Ectodermal cell (in vitro differentiated cells): ENCODE results near the gene ZNF778.
"Not testable (repeated sequence)": the region's sequence is repeated elsewhere in the genome, so short reads cannot be mapped to it uniquely, and the experiment has no call there.

Source experiments
- H3K27ac ChIP-seq: 2 replicates; pipeline ENCODE4 v1.7.0; 2013; ENCODE audit warnings: mild to moderate bottlenecking, low read depth, low read length; ENCODE audit not compliant: insufficient read depth, poor library complexity, severe bottlenecking
- H3K27me3 ChIP-seq: 2 replicates; pipeline ENCODE4 v1.7.0; 2013; ENCODE audit warnings: mild to moderate bottlenecking, low read length; ENCODE audit not compliant: insufficient read depth, control insufficient read depth, poor library complexity, severe bottlenecking
- H3K36me3 ChIP-seq: one replicate; pipeline ENCODE4 v1.7.0; 2013; ENCODE audit warnings: low read length; ENCODE audit not compliant: control insufficient read depth, insufficient read depth
- H3K4me1 ChIP-seq: one replicate; pipeline ENCODE4 v1.7.0; 2013; ENCODE audit warnings: low read length; ENCODE audit not compliant: control insufficient read depth, insufficient read depth
- H3K4me3 ChIP-seq: 2 replicates; pipeline ENCODE4 v1.7.0; 2013; ENCODE audit warnings: low read depth, low read length, control low read depth; ENCODE audit not compliant: insufficient read depth
- H3K9me3 ChIP-seq: 2 replicates; pipeline ENCODE4 v1.7.0; 2013; ENCODE audit warnings: mild to moderate bottlenecking, low read length, moderate library complexity; ENCODE audit not compliant: control insufficient read depth
- WGBS, 2 experiments: methylation state at CpG; one replicate each; pipeline ENCODE4 v1.1.7; 2013; ENCODE audit warnings: missing lambda C conversion rate in 2 of 2; 5-methylcytosine and 5-hydroxymethylcytosine counted together

The ZNF778 gene

GRCh38 chr16:89222931-89223330 is 5.4 kb downstream of the ZNF778 start:
- 96% methylated on average over 21 of the region's 21 CpGs for WGBS, 2 experiments
- H3K27me3 ChIP-seq = no peaks in the 10 kb centered on the region
- H3K4me3 ChIP-seq = no peak overlapping the region
- no peaks in the 10 kb centered on the region for H3K4me1 ChIP-seq
- no peak overlapping the region for H3K27ac ChIP-seq
- no peaks in the 10 kb centered on the region for H3K9me3 ChIP-seq
- peaks cover 30% of the 10 kb centered on the region for H3K36me3 ChIP-seq

GRCh38 chr16:89224665-89225064 is 7.2 kb downstream of the ZNF778 start:
- 94 to 96% methylated on average over 9 to 10 of the region's 10 CpGs for WGBS, 2 experiments
- Histone ChIP-seq H3K9me3 (no peaks in the 10 kb centered on the region), H3K4me1 (no peaks in the 10 kb centered on the region), H3K27ac (no peak overlapping the region), H3K36me3 (peaks cover 38% of the 10 kb centered on the region), H3K27me3 (no peaks in the 10 kb centered on the region), H3K4me3 (no peak overlapping the region)

DNA sequence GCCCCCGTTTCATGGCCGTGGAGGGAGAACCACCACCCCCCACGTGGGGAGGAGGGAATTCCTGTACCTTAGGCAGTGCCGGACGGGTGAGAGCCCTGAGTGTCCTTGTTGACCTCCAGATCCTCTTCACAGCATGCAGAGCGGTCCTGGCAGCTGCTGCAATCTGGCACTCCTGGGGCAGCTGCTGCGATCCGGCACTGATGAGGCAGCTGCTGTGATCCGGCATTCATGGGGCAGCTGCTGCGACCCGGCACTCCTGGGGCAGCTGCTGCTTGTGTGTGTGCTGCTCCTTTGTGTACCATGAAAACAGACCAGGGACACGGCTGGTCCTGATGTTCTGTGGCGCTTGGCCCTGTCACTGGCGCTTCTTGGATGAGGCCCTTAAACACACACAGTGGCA is 12.8 kb downstream of the ZNF778 start:
- H3K9me3 ChIP-seq = no peaks in the 10 kb centered on the region
- 94 to 96% methylated on average over 14 of the region's 14 CpGs for WGBS, 2 experiments
- no peaks in the 10 kb centered on the region for H3K27me3 ChIP-seq
- peaks cover 55% of the 10 kb centered on the region for H3K36me3 ChIP-seq
- no peaks in the 10 kb centered on the region for H3K4me1 ChIP-seq
- H3K4me3 ChIP-seq = no peak overlapping the region
- H3K27ac ChIP-seq = no peak overlapping the region

GRCh38 chr16:89232107-89232506 is 14.6 kb downstream of the ZNF778 start:
- no peak overlapping the region for H3K27ac ChIP-seq
- WGBS, 2 experiments = 90 to 91% methylated on average over 2 of the region's 2 CpGs
- H3K4me3 ChIP-seq = no peak overlapping the region
- H3K9me3 ChIP-seq = no peaks in the 10 kb centered on the region
- H3K27me3 ChIP-seq = no peaks in the 10 kb centered on the region
- H3K36me3 ChIP-seq = peaks cover 48% of the 10 kb centered on the region
- H3K4me1 ChIP-seq = no peaks in the 10 kb centered on the region

DNA sequence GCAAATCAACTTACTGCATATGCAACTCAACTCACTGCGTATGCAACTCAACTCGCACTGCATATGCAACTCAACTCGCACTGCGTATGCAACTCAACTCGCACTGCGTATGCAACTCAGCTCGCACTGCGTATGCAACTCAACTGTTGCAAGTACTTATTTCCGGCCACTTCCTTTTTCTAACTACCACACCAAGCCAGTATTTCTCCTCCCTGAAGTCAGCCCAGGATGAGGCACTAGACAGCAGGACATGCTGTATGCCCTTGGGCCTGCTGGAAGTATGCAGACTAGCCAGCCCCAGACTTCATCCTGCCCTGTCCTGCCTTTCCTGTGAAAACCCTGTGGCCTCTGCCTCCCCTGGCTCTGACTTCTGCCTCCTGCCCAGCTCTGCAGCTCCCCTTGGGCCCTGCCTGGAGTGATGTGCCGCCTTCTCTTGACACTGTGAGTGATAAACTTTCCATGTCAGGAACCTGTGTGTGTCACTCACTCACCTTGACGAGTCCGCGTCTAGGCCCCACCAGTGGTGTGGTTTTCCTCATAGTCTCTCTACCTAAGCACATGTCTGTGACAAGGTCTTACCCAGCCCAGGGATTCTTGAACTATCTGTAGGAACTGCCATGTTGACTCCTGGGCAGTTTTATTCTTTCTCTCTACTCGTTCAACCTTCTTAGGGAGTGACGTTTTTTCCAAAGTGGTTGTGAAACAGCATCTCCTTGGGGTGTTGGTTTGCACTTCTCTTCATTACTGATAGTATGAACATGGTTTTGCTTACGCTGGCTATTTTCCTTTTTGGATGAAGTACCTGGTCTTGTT is 16.4 kb downstream of the ZNF778 start:
- no peak overlapping the region for H3K4me3 ChIP-seq
- no peak overlapping the region for H3K27ac ChIP-seq
- H3K36me3 ChIP-seq = peaks cover 32% of the 10 kb centered on the region
- no peaks in the 10 kb centered on the region for H3K9me3 ChIP-seq
- WGBS, 2 experiments = 94 to 95% methylated on average over 16 of the region's 16 CpGs
- H3K27me3 ChIP-seq = no peaks in the 10 kb centered on the region
- H3K4me1 ChIP-seq = no peaks in the 10 kb centered on the region

GRCh38 chr16:89237733-89238132 is 20.2 kb downstream of the ZNF778 start:
- Histone ChIP-seq H3K36me3 (peaks cover 13% of the 10 kb centered on the region), H3K27ac (no peak overlapping the region), H3K4me3 (no peak overlapping the region), H3K9me3 (no peaks in the 10 kb centered on the region), H3K4me1 (no peaks in the 10 kb centered on the region), H3K27me3 (no peaks in the 10 kb centered on the region)
- WGBS, 2 experiments = 94 to 98% methylated on average over 3 of the region's 3 CpGs

DNA sequence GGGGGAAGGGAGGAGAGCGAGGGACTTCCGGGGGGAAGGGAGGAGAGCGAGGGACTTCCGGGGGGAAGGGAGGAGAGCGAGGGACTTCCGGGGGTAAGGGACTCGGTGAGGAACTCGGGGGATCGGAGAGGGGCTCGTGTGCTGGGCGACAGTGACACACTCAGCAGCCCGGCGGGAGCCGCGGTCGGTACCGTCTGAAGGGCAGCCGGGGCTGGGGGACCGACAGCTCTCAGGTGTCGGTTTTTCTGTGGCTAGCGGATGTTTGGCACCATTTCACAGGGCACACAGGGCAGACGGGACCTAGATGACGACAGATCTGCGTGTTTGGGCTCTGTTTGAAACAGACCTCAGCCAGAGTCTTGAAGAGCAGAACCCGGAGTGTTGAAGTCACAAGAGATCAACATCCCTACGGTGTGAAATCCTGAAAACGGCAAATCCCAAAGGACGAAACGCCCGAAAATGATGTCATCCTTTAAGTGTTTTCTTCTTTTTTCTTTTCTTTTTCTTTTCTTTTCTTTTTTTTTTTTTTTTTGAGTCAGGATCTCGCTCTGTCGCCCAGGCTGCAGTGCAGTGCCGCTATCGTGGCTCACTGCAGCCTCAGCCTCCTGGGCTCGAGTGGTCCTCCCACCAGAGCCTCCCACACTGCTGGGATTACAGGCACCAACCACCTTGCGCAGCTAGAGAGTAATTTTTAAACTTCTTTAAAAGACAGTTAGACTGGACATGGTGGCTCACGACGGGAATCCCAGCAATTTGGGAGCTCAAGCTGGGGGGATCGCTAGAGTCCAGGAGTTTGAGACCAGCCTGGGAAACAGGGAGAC is 23.9 kb downstream of the ZNF778 start:
- WGBS, 2 experiments = 8 to 9% methylated on average over 39 of the region's 39 CpGs
- H3K27me3 ChIP-seq = peaks cover 4% of the 10 kb centered on the region
- peak overlapping the region; percentile 79 for H3K4me3 ChIP-seq
- H3K4me1 ChIP-seq = no peaks in the 10 kb centered on the region
- peak overlapping the region; percentile 87 for H3K27ac ChIP-seq
- H3K36me3 ChIP-seq = no peaks in the 10 kb centered on the region
- no peaks in the 10 kb centered on the region for H3K9me3 ChIP-seq

- H3K27me3 ChIP-seq = peaks cover 14% of the 10 kb centered on the region
Observed at GRCh38 chr16:89242795-89243200, 25.3 kb downstream of the ZNF778 start.

DNA sequence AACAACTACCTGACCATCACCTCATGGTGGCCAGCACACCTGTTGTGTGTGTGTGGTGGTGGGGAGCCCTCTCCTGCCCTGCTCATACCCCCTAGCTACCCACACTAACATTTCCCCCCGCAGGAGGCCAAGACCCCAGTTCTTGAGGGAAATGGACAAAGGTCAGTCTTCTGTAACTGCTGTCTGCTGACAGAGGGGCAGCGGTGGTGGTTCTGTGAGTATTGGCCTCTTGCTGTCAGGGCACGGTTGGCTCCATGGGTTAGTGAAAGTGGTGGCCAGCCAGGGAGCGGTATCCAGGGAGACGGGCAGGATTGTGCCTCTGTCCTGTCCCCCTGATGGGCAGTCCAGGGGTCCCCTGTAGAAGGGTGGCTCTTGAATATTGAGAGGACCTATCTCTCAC is 26.2 kb downstream of the ZNF778 start:
- Histone ChIP-seq H3K27me3 (peaks cover 22% of the 10 kb centered on the region), H3K4me1 (no peaks in the 10 kb centered on the region), H3K36me3 (no peaks in the 10 kb centered on the region), H3K4me3 (no peak overlapping the region), H3K9me3 (no peaks in the 10 kb centered on the region), H3K27ac (no peak overlapping the region)
- WGBS, 2 experiments = 91 to 94% methylated on average over 5 of the region's 5 CpGs

More at GRCh38 chr16:89242795-89243200, 25.3 kb downstream of the ZNF778 start:
- no peaks in the 10 kb centered on the region for H3K9me3 ChIP-seq
- H3K36me3 ChIP-seq = no peaks in the 10 kb centered on the region
- H3K4me1 ChIP-seq = no peaks in the 10 kb centered on the region
- 81 to 82% methylated on average over 12 of the region's 12 CpGs for WGBS, 2 experiments
- H3K27ac ChIP-seq = no peak overlapping the region
- H3K4me3 ChIP-seq = no peak overlapping the region

GRCh38 chr16:89244264-89244663 is 26.8 kb downstream of the ZNF778 start:
- not testable (repeated sequence) for H3K4me3 ChIP-seq, H3K27ac ChIP-seq, H3K36me3 ChIP-seq, H3K4me1 ChIP-seq, H3K9me3 ChIP-seq
- WGBS, 2 experiments = 87 to 90% methylated on average over 13 of the region's 13 CpGs
- H3K27me3 ChIP-seq = peaks cover 24% of the 10 kb centered on the region
